ENCODE measurements around the gene LARGE2. TPM values are rescaled to one million over a fixed set of nuclear protein-coding genes. Genes with fewer than 3 reads are reported as not detected.

LARGE2 gene
- total RNA-seq, 1 experiment from 2014 or later: 108 TPM

DNA sequence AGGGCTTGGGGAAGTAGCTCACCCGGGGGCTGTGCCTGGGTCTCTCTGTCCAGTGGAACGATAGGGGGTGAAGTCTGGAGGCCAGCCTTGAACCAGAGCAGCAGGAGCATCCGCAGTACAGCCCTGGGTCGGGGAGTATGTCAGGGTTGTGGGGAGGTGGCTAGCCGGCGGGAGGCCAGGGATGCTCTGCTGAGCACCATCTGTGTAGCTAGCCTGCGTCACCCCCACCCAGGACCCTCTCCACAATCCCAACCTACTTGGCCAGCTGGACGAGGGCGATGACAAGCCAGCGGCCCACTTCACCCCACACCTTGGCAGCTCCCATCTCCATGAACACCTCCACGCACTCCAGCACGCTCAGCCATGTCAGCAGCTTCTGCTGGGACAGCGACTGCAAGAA lies 7.0 kb upstream of the LARGE2 start:
- Histone ChIP-seq H3K9ac (ENCODE audit: extremely low read depth, insufficient read length, low read length) (no peak overlapping the region), H4K8ac (replicated peaks; ENCODE audit: insufficient read length, low read depth, low read length) (no peak overlapping the region), H3K4ac (ENCODE audit: low read depth, low read length) (no peak overlapping the region), H3K9me3 (ENCODE audit: control insufficient read depth, low read depth, low read length) (no peaks in the 10 kb centered on the region), H3K18ac (ENCODE audit: insufficient read length, low read depth, low read length) (no peak overlapping the region), H4K20me1 (ENCODE audit: control insufficient read depth, insufficient read depth, insufficient read length) (no peaks in the 10 kb centered on the region), H3K56ac (ENCODE audit: insufficient read length, low read depth, low read length) (no peak overlapping the region), H3T11ph (ENCODE audit: low read length) (no peak overlapping the region), H2AFZ (ENCODE audit: low read length) (no peak overlapping the region), H2BK120ac (ENCODE audit: low read depth, low read length, poor library complexity, severe bottlenecking) (no peak overlapping the region), H3K79me1 (ENCODE audit: insufficient read depth, low read depth, low read length, poor library complexity, severe bottlenecking) (no peaks in the 10 kb centered on the region), H2AK5ac (ENCODE audit: insufficient read length, low read length) (no peak overlapping the region), H3K23me2 (ENCODE audit: insufficient read length, low read depth, low read length, poor library complexity, severe bottlenecking) (peaks cover 3% of the 10 kb centered on the region), H2BK20ac (ENCODE audit: low read depth, low read length, poor library complexity, severe bottlenecking) (no peak overlapping the region), H4K91ac (ENCODE audit: insufficient read length, low read depth, low read length) (no peak overlapping the region), H3K4me1 (ENCODE audit: insufficient read depth, low read length) (no peaks in the 10 kb centered on the region), H2BK12ac (ENCODE audit: insufficient read length, low read depth, low read length) (no peak overlapping the region), H3K4me2 (ENCODE audit: insufficient read depth, insufficient read length, low read length) (no peak overlapping the region), H3K27me3 (ENCODE audit: insufficient read depth, low read length) (no peaks in the 10 kb centered on the region; the same call in 1 of the 2 replicates), H4K5ac (ENCODE audit: insufficient read length, low read depth, low read length) (no peak overlapping the region), H3K27ac (ENCODE audit: insufficient read length, low read depth, low read length) (no peak overlapping the region), H3K79me2 (ENCODE audit: insufficient read depth, low read length) (no peaks in the 10 kb centered on the region), H2BK15ac (ENCODE audit: low read depth, low read length) (no peak overlapping the region), H2BK5ac (ENCODE audit: insufficient read length, low read length) (no peak overlapping the region), H3K14ac (ENCODE audit: insufficient read depth, low read length) (no peak overlapping the region), H3K23ac (ENCODE audit: insufficient read length, low read depth, low read length) (no peak overlapping the region)
- Mint-ChIP-seq H3K27ac (no peak overlapping the region), H3K4me3 (no peak overlapping the region), H3K36me3 (ENCODE audit: insufficient read depth in 1 of 3, low read depth in 3 of 3) (peaks cover 5 to 40% (median 28%) of the 10 kb centered on the region in 3 experiments; a peak in 6 of 7 replicates), H3K27me3 (ENCODE audit: low read depth) (no peaks in the 10 kb centered on the region), H3K4me1 (peaks cover 15 to 24% of the 10 kb centered on the region in 2 experiments), H3K9me3 (no peaks in the 10 kb centered on the region)
- TF ChIP-seq, protein P1, sequence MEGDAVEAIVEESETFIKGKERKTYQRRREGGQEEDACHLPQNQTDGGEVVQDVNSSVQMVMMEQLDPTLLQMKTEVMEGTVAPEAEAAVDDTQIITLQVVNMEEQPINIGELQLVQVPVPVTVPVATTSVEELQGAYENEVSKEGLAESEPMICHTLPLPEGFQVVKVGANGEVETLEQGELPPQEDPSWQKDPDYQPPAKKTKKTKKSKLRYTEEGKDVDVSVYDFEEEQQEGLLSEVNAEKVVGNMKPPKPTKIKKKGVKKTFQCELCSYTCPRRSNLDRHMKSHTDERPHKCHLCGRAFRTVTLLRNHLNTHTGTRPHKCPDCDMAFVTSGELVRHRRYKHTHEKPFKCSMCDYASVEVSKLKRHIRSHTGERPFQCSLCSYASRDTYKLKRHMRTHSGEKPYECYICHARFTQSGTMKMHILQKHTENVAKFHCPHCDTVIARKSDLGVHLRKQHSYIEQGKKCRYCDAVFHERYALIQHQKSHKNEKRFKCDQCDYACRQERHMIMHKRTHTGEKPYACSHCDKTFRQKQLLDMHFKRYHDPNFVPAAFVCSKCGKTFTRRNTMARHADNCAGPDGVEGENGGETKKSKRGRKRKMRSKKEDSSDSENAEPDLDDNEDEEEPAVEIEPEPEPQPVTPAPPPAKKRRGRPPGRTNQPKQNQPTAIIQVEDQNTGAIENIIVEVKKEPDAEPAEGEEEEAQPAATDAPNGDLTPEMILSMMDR (conservative IDR thresholded peaks at IDR 0.05): no peak
- DNase-seq: no peak
- no CpG with 5 or more reads among the region's 13 CpGs for WGBS (ENCODE audit: extremely low coverage, insufficient read length, low lambda C conversion rate)
